GM15510 (cell line): ENCODE data around the gene RBM18.

Source experiments
- POLR2A ChIP-seq: IDR thresholded peaks from 3 replicates; pipeline ENCODE4 v1.6.1; 2011; ENCODE audit warnings: borderline replicate concordance; ENCODE audit not compliant: insufficient read length; ENCODE audit errors: extremely low read depth

The RBM18 gene

DNA sequence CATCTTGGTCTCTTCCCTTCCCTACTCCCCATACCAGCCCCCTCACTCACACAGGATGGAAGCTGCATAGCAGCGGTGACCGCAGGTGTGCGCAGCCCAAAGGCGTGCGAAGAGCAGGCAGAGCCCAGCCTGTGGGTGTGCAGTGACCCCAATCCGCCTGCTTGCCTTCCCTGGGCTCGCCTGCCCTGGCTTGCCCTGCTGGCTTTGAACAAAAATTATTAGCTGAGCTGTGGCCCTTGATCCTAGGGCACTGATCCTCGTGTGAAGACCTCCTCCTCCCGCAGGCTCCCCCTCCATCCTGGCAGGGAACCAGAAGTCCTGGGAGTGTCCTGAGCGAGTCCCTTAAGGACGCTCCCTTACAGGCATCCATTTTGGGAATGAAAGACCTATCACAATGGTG lies 73.1 kb downstream of the RBM18 start:
- no peak for TF ChIP-seq POLR2A

DNA sequence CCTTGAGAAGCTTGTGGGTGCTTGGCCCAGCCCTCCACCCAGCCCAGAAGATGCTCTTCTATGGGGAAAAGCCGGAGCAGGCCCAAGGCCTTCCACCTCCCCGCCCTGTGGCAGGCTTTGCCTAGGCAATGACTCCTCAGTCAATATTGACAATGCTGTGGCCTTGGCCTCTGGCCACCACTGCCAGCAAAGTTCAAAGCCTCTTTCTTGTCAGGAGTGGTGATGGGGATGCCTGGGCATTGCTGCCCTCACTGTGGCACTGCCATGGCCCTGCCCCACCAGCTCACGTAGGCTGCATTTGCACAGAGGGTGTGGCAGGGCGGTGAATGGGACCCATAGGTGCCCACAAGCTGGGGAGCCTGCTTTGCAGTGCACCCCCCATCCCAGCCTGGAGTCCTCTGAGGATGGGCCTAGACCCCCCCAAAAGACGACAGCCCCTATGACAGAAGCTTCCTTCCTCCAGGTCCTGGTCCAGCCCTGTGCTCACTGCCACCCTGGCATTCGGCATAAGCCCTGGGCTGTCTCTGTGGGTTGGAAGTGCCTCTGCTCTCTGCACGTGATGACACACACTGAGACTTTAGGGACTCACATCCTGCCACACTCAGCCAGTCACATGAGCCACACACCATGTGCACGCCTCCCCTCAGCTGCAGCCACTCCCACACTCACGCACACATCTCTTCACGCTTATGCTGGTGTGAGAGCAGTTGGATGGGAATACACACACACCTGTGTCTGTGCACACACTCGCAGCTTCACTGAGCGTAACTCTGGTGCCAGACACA lies 73.9 kb downstream of the RBM18 start:
- no peak for TF ChIP-seq POLR2A

DNA sequence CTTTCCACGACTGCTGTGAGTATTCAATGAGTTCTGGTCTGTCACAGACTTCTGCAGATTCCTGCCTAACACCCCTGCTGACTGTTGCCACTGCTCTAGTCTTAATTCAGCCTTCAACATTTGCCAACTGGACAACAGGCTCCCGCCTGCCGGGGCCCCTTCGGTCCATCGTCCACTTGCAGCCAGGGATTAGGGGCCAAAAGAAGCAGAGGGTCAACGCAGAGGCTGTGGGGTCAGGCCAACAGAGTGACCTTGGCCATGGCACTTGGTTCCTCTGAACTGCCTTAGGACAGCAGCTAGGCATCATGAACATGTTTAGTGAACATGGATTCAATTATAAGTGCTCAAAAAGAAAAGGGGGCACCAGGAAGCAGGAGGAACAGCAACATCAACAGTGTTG lies 76.3 kb downstream of the RBM18 start:
- TF ChIP-seq POLR2A, result no peak
